H1 (cell line): Measurements from ENCODE around the gene MYO5B. TPM values are rescaled to one million over a fixed set of nuclear protein-coding genes. Genes with fewer than 3 reads are reported as not detected.

Experiments
- EGR1 ChIP-seq: IDR thresholded peaks from 2 replicates; pipeline ENCODE4 v1.6.1; 2011; ENCODE audit warnings: low read depth, low read length, borderline replicate concordance
- JUND ChIP-seq: IDR thresholded peaks from 2 replicates; pipeline ENCODE4 v1.6.1; 2011; ENCODE audit warnings: mild to moderate bottlenecking, improper control_type of control experiment, low read length
- KDM5A ChIP-seq: fragments of 200-600 bp; IDR thresholded peaks from 2 replicates; pipeline ENCODE4 v1.7.1; 2012; ENCODE audit warnings: mild to moderate bottlenecking, low read length, inconsistent platforms, mixed read lengths
- MAFK ChIP-seq: IDR thresholded peaks from 2 replicates; pipeline ENCODE4 v1.6.1; 2012; ENCODE audit warnings: low read depth, mild to moderate bottlenecking, improper control_type of control experiment, low read length
- NRF1 ChIP-seq: IDR thresholded peaks from 2 replicates; pipeline ENCODE4 v1.6.1; 2011; ENCODE audit warnings: mild to moderate bottlenecking, low read depth, low read length, improper control_type of control experiment
- polyA plus RNA-seq, 7 experiments: library from polyadenylated mRNA; depleted of rRNA in 3 of 7; stranded (reverse) in 5 of 7; unstranded in 2 of 7; fragments of >200 nt in 5 of 7; fragments of 200-250 nt in 2 of 7; gene quantifications; 1 replicate in 5 of 7; 2 replicates in 1 of 7; 4 replicates in 1 of 7; pipeline versions ENCODE4 v1.2.1 to v1.2.3, GENCODE V29; 2011 to 2013; ENCODE audit warnings: missing spikeins in 2 of 7, mixed read lengths in 2 of 7
- total RNA-seq: library from RNA; stranded (reverse); fragmentation: NEBNext Ultra II Directional; extraction: Animal tissue kit (Norgen Biotek cat#: 25700); gene quantifications from 2 replicates; pipeline ENCODE4 v1.2.1, GENCODE V29; 2021
- TF ChIP-seq, protein P1 (sequence below): IDR thresholded peaks from 2 replicates; pipeline ENCODE4 v1.6.1; 2012; ENCODE audit warnings: inconsistent platforms
- TF ChIP-seq, protein P2 (sequence below): fragments of 300-600 bp; sonication (generic); IDR thresholded peaks from 2 replicates; pipeline ENCODE4 v1.7.1; 2012; ENCODE audit warnings: low read length, moderate library complexity, mild to moderate bottlenecking, inconsistent platforms; ENCODE audit not compliant: insufficient replicate concordance

MYO5B gene
- total and polyA plus RNA-seq, 2 of the 8 experiments (the other 6 are each of a cell fraction or from before 2014, with no cell fraction given): 6.4 to 7.7 TPM

DNA sequence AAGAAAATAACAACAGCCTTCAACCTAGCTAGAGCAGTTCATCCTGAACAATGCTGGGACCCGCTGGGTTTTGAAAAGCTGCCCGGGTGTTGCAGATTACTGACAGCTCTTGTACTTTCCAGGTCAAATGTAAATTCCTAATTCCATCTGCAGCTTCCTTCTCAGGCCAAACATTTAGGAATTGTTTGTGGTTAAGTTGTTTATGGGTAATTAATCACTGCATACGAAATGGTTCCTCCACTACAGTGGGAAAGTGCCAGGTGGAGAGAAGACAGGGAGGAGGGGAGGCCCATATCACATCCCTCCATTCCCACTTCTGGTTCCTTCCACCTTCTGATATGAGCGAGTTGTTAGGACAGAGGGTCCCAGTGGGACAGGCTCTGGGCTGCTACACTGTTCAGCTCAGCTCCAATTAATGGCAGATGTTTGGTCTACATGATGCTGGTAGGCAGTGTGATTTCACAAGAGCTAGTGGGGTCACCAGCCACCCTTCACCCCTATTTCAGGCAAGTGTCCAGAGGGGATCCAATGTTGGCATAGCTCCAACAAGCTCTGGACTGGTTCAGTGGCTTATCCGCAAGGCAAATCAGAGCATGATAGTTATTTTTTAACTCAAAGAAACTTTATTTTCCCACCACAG is 268.7 kb downstream of the MYO5B start (continued):
- TF ChIP-seq MAFK (no peak), KDM5A (no peak), JUND (no peak), EGR1 (no peak), NRF1 (no peak)
- TF ChIP-seq, protein P1, sequence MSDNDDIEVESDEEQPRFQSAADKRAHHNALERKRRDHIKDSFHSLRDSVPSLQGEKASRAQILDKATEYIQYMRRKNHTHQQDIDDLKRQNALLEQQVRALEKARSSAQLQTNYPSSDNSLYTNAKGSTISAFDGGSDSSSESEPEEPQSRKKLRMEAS: no peak
- TF ChIP-seq, protein P2, sequence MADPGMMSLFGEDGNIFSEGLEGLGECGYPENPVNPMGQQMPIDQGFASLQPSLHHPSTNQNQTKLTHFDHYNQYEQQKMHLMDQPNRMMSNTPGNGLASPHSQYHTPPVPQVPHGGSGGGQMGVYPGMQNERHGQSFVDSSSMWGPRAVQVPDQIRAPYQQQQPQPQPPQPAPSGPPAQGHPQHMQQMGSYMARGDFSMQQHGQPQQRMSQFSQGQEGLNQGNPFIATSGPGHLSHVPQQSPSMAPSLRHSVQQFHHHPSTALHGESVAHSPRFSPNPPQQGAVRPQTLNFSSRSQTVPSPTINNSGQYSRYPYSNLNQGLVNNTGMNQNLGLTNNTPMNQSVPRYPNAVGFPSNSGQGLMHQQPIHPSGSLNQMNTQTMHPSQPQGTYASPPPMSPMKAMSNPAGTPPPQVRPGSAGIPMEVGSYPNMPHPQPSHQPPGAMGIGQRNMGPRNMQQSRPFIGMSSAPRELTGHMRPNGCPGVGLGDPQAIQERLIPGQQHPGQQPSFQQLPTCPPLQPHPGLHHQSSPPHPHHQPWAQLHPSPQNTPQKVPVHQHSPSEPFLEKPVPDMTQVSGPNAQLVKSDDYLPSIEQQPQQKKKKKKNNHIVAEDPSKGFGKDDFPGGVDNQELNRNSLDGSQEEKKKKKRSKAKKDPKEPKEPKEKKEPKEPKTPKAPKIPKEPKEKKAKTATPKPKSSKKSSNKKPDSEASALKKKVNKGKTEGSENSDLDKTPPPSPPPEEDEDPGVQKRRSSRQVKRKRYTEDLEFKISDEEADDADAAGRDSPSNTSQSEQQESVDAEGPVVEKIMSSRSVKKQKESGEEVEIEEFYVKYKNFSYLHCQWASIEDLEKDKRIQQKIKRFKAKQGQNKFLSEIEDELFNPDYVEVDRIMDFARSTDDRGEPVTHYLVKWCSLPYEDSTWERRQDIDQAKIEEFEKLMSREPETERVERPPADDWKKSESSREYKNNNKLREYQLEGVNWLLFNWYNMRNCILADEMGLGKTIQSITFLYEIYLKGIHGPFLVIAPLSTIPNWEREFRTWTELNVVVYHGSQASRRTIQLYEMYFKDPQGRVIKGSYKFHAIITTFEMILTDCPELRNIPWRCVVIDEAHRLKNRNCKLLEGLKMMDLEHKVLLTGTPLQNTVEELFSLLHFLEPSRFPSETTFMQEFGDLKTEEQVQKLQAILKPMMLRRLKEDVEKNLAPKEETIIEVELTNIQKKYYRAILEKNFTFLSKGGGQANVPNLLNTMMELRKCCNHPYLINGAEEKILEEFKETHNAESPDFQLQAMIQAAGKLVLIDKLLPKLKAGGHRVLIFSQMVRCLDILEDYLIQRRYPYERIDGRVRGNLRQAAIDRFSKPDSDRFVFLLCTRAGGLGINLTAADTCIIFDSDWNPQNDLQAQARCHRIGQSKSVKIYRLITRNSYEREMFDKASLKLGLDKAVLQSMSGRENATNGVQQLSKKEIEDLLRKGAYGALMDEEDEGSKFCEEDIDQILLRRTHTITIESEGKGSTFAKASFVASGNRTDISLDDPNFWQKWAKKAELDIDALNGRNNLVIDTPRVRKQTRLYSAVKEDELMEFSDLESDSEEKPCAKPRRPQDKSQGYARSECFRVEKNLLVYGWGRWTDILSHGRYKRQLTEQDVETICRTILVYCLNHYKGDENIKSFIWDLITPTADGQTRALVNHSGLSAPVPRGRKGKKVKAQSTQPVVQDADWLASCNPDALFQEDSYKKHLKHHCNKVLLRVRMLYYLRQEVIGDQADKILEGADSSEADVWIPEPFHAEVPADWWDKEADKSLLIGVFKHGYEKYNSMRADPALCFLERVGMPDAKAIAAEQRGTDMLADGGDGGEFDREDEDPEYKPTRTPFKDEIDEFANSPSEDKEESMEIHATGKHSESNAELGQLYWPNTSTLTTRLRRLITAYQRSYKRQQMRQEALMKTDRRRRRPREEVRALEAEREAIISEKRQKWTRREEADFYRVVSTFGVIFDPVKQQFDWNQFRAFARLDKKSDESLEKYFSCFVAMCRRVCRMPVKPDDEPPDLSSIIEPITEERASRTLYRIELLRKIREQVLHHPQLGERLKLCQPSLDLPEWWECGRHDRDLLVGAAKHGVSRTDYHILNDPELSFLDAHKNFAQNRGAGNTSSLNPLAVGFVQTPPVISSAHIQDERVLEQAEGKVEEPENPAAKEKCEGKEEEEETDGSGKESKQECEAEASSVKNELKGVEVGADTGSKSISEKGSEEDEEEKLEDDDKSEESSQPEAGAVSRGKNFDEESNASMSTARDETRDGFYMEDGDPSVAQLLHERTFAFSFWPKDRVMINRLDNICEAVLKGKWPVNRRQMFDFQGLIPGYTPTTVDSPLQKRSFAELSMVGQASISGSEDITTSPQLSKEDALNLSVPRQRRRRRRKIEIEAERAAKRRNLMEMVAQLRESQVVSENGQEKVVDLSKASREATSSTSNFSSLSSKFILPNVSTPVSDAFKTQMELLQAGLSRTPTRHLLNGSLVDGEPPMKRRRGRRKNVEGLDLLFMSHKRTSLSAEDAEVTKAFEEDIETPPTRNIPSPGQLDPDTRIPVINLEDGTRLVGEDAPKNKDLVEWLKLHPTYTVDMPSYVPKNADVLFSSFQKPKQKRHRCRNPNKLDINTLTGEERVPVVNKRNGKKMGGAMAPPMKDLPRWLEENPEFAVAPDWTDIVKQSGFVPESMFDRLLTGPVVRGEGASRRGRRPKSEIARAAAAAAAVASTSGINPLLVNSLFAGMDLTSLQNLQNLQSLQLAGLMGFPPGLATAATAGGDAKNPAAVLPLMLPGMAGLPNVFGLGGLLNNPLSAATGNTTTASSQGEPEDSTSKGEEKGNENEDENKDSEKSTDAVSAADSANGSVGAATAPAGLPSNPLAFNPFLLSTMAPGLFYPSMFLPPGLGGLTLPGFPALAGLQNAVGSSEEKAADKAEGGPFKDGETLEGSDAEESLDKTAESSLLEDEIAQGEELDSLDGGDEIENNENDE: no peak
